HCT116 (cell line): Measurements from ENCODE around the gene CACNA2D3. TPM values are rescaled to one million over a fixed set of nuclear protein-coding genes. Genes with fewer than 3 reads are reported as not detected.

ENCODE experiments used
- ATAC-seq: fragments of 200-7000 bp; cut with Tn5 transposase; 2 replicates; pipeline ENCODE4 v1.9.1; 2020; ENCODE audit warnings: mild to moderate bottlenecking, moderate library complexity
- BruUV-seq: library from RNA; stranded (reverse); fragments of 400-500 nt; replicated peaks from 2 replicates; lab custom pipeline; 2021; lab: Mats Ljungman, UMichigan
- CTCF ChIA-PET: fragments of 300-600 bp; sonication (Branson Sonifier 250); formaldehyde crosslinking; loops from one replicate; lab custom pipeline; 2021; ENCODE audit warnings: antibody characterized with exemption; lab: Charles Lee
- POLR2A ChIA-PET: fragments of 300-600, 350-600 bp; sonication (Branson Sonifier 250); formaldehyde crosslinking; loops from one replicate; lab custom pipeline; 2021; ENCODE audit warnings: antibody characterized with exemption; lab: Charles Lee
- RAD21 ChIA-PET, 2 experiments: fragments of 300-600 bp; sonication (Branson Sonifier 250); formaldehyde crosslinking; loops; one replicate each; lab custom pipeline; 2023; ENCODE audit warnings: low total read pairs in 2 of 2; ENCODE audit not compliant: uncharacterized antibody in 2 of 2, unreplicated experiment in 2 of 2, low non-redundant PET in 1 of 2; lab: Charles Lee
- DNase-seq: peaks from one replicate; pipeline ENCODE4 v3.0.0-alpha.2; 2010; ENCODE audit warnings: low read depth, low spot score
- H2AFZ ChIP-seq: fragments of 200-600 bp; shearing (Covaris generic), sonication (generic); 2 replicates; pipeline ENCODE4 v1.6.1; 2017; ENCODE audit warnings: low read depth, mixed run types, mixed read lengths, antibody characterized with exemption, low read length; ENCODE audit not compliant: poor library complexity, severe bottlenecking
- H3K27ac ChIP-seq: 2 replicates; pipeline ENCODE4 v1.5.1; 2012; ENCODE audit warnings: low read depth, low read length
- H3K27me3 ChIP-seq: fragments of 200-600 bp; sonication (generic); 2 replicates; pipeline ENCODE4 v1.6.1; 2016; ENCODE audit warnings: mixed run types, low read length, mixed read lengths; ENCODE audit not compliant: insufficient read depth
- H3K36me3 ChIP-seq, 2 experiments: fragments of 200-500 bp in 1 of 2; fragments of 200-600 bp in 1 of 2; sonication (Bioruptor generic) in 1 of 2; sonication (generic) in 1 of 2; 2 replicates each; pipeline versions ENCODE4 v1.5.1 to v1.6.1; 2014 to 2016; ENCODE audit warnings: low read length in 2 of 2, inconsistent platforms in 1 of 2, mixed read lengths in 1 of 2, mixed run types in 1 of 2; ENCODE audit not compliant: insufficient read depth in 2 of 2, control insufficient read depth in 1 of 2
- H3K4me1 ChIP-seq, 2 experiments: fragments of 200-600 bp in 1 of 2; sonication (generic) in 1 of 2; 2 replicates each; pipeline versions ENCODE4 v1.5.1 to v1.6.1; 2012 to 2017; ENCODE audit warnings: low read length in 2 of 2, inconsistent platforms in 1 of 2, mild to moderate bottlenecking in 1 of 2, mixed read lengths in 1 of 2, mixed run types in 1 of 2, moderate library complexity in 1 of 2; ENCODE audit not compliant: insufficient read depth in 2 of 2, control insufficient read depth in 1 of 2
- H3K4me2 ChIP-seq: fragments of 200-600 bp; sonication (generic); 2 replicates; pipeline ENCODE4 v1.6.1; 2017; ENCODE audit warnings: mixed run types, low read length, mixed read lengths
- H3K4me3 ChIP-seq, 2 experiments: fragments of 200-600 bp in 1 of 2; sonication (generic) in 1 of 2; replicated peaks in 1 of 2; 2 replicates each; pipeline ENCODE4 v1.5.1; 2011 to 2016; ENCODE audit warnings: low read length in 2 of 2, control low read depth in 1 of 2, low read depth in 1 of 2, mild to moderate bottlenecking in 1 of 2, mixed read lengths in 1 of 2, mixed run types in 1 of 2
- H3K79me2 ChIP-seq: fragments of 200-600 bp; sonication (generic); 2 replicates; pipeline ENCODE4 v1.6.1; 2017; ENCODE audit warnings: mild to moderate bottlenecking, mixed run types, low read length, moderate library complexity, mixed read lengths; ENCODE audit not compliant: insufficient read depth
- H3K9ac ChIP-seq: fragments of 200-600 bp; sonication (generic); 2 replicates; pipeline ENCODE4 v1.6.1; 2016; ENCODE audit warnings: low read length, mixed read lengths
- H3K9me2 ChIP-seq: fragments of 200-600 bp; sonication (generic), shearing (Covaris generic); 2 replicates; pipeline ENCODE4 v1.6.1; 2017; ENCODE audit warnings: mixed run types, mild to moderate bottlenecking, moderate library complexity; ENCODE audit not compliant: insufficient read depth
- H3K9me3 ChIP-seq, 2 experiments: fragments of 200-500 bp in 1 of 2; fragments of 200-600 bp in 1 of 2; sonication (Bioruptor generic) in 1 of 2; sonication (generic) in 1 of 2; 2 replicates each; pipeline ENCODE4 v1.6.1; 2014 to 2017; ENCODE audit warnings: low read length in 2 of 2, mixed read lengths in 2 of 2, inconsistent platforms in 1 of 2, low read depth in 1 of 2, mild to moderate bottlenecking in 1 of 2, mixed run types in 1 of 2, moderate library complexity in 1 of 2; ENCODE audit not compliant: control insufficient read depth in 1 of 2, insufficient read depth in 1 of 2
- H4K20me1 ChIP-seq: fragments of 200-600 bp; sonication (generic), shearing (Covaris generic); 2 replicates; pipeline ENCODE4 v1.6.1; 2017; ENCODE audit warnings: mixed run types, mild to moderate bottlenecking, moderate library complexity; ENCODE audit not compliant: insufficient read depth
- CEBPB ChIP-seq: IDR thresholded peaks from 2 replicates; pipeline ENCODE4 v1.6.1; 2012; ENCODE audit warnings: low read depth
- CTCF ChIP-seq, 3 experiments: fragments of 200-600 bp in 1 of 3; sonication (generic) in 1 of 3; IDR thresholded peaks in 2 of 3; conservative IDR thresholded peaks in 1 of 3; 2 replicates each; pipeline ENCODE4 v1.5.1; 2012 to 2017; ENCODE audit warnings: low read depth in 2 of 3, low read length in 2 of 3, antibody characterized with exemption in 1 of 3, borderline replicate concordance in 1 of 3, control low read depth in 1 of 3, mild to moderate bottlenecking in 1 of 3, mixed read lengths in 1 of 3, mixed run types in 1 of 3, moderate library complexity in 1 of 3; ENCODE audit not compliant: insufficient read depth in 1 of 3
- EZH2 ChIP-seq: fragments of 200-600 bp; sonication (generic); IDR thresholded peaks from 2 replicates; pipeline ENCODE4 v1.6.1; 2017; ENCODE audit warnings: antibody characterized with exemption, mixed run types
- FOSL1 ChIP-seq: IDR thresholded peaks from 2 replicates; pipeline ENCODE4 v1.6.1; 2012; ENCODE audit warnings: low read depth
- POLR2A ChIP-seq: IDR thresholded peaks from 2 replicates; pipeline ENCODE4 v1.7.0; 2011; ENCODE audit warnings: borderline replicate concordance; ENCODE audit not compliant: insufficient read depth, insufficient read length; ENCODE audit errors: extremely low read depth
- POLR2AphosphoS5 ChIP-seq: IDR thresholded peaks from 2 replicates; pipeline ENCODE4 v1.6.1; 2011; ENCODE audit warnings: mild to moderate bottlenecking, low read depth, low read length, moderate library complexity
- RAD21 ChIP-seq: IDR thresholded peaks from 2 replicates; pipeline ENCODE4 v1.6.1; 2012; ENCODE audit warnings: low read depth, mild to moderate bottlenecking
- SRF ChIP-seq: IDR thresholded peaks from 2 replicates; pipeline ENCODE4 v1.6.1; 2012; ENCODE audit warnings: low read depth
- TCF7L2 ChIP-seq: IDR thresholded peaks from 2 replicates; pipeline ENCODE4 v1.7.0; 2011; ENCODE audit warnings: borderline replicate concordance, inconsistent platforms; ENCODE audit not compliant: insufficient read depth, insufficient read length; ENCODE audit errors: extremely low read depth
- ZNF274 ChIP-seq: fragments of 200-500 bp; sonication (Bioruptor generic); IDR thresholded peaks from 2 replicates; pipeline ENCODE4 v1.6.1; 2014; ENCODE audit warnings: mild to moderate bottlenecking, low read depth, low read length, inconsistent platforms
- intact Hi-C: fragments of 100-400 bp; cut with micrococcal nuclease; formaldehyde crosslinking; loops from 2 replicates; pipeline ENCODE4 v1.10.0; 2022
- total RNA-seq: library from RNA; stranded (reverse); gene quantifications from one replicate; pipeline ENCODE4 v1.2.1, GENCODE V29; 2021; ENCODE audit not compliant: unreplicated experiment
- TF ChIP-seq, protein P1 (sequence below): IDR thresholded peaks from 2 replicates; pipeline ENCODE4 v1.6.1; 2012
- TF ChIP-seq, protein P2 (sequence below): IDR thresholded peaks from 2 replicates; pipeline ENCODE4 v1.6.1; 2012; ENCODE audit warnings: low read depth

The CACNA2D3 gene
- total RNA-seq, 1 experiment from 2014 or later = 0.20 TPM

- H3K36me3 ChIP-seq = no peaks in the 10 kb centered on the region
- no TSS peak for BruUV-seq
- H3K9me2 ChIP-seq = no peaks in the 10 kb centered on the region
- no peak for DNase-seq
- ATAC-seq = no peak
- TF ChIP-seq, protein P1, sequence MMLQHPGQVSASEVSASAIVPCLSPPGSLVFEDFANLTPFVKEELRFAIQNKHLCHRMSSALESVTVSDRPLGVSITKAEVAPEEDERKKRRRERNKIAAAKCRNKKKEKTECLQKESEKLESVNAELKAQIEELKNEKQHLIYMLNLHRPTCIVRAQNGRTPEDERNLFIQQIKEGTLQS = no peak
- TF ChIP-seq, all 23 proteins: peak for 0
- ChIA-PET CTCF (no interaction called here), POLR2A (no interaction called here), RAD21 (no interaction called here)
- no peaks in the 10 kb centered on the region for H3K79me2 ChIP-seq
- no peak overlapping the region for H3K27ac ChIP-seq
- no peak overlapping the region for H3K4me3 ChIP-seq
- H3K27me3 ChIP-seq = no peaks in the 10 kb centered on the region
- no peaks in the 10 kb centered on the region for H4K20me1 ChIP-seq
- no peak overlapping the region for H3K4me2 ChIP-seq
- intact Hi-C loops = no loop called here
- H3K9ac ChIP-seq = no peak overlapping the region
- no peaks in the 10 kb centered on the region for H3K4me1 ChIP-seq
- no peak overlapping the region for H2AFZ ChIP-seq
- no peaks in the 10 kb centered on the region; a peak in 1 of 4 replicates for H3K9me3 ChIP-seq
Observed at GRCh38 chr3:54563501-54564200, 441.3 kb downstream of the CACNA2D3 start.

GRCh38 chr3:54564374-54564925 is 442.1 kb downstream of the CACNA2D3 start:
- Histone ChIP-seq H3K36me3 (no peaks in the 10 kb centered on the region), H3K9me3 (no peaks in the 10 kb centered on the region; a peak in 1 of 4 replicates)
- TF ChIP-seq POLR2A (no peak), CEBPB (no peak), ZNF274 (no peak), TCF7L2 (no peak), CTCF (IDR thresholded peaks at IDR 0.05 in 2 of 3, conservative IDR thresholded peaks at IDR 0.05 in 1 of 3; ENCODE audit: borderline replicate concordance in 1 of 3, insufficient read depth in 1 of 3, low read depth in 2 of 3, low read length in 2 of 3) (no peak), FOSL1 (no peak), SRF (no peak), RAD21 (no peak), POLR2AphosphoS5 (no peak), EZH2 (no peak)
- TF ChIP-seq, protein P2, sequence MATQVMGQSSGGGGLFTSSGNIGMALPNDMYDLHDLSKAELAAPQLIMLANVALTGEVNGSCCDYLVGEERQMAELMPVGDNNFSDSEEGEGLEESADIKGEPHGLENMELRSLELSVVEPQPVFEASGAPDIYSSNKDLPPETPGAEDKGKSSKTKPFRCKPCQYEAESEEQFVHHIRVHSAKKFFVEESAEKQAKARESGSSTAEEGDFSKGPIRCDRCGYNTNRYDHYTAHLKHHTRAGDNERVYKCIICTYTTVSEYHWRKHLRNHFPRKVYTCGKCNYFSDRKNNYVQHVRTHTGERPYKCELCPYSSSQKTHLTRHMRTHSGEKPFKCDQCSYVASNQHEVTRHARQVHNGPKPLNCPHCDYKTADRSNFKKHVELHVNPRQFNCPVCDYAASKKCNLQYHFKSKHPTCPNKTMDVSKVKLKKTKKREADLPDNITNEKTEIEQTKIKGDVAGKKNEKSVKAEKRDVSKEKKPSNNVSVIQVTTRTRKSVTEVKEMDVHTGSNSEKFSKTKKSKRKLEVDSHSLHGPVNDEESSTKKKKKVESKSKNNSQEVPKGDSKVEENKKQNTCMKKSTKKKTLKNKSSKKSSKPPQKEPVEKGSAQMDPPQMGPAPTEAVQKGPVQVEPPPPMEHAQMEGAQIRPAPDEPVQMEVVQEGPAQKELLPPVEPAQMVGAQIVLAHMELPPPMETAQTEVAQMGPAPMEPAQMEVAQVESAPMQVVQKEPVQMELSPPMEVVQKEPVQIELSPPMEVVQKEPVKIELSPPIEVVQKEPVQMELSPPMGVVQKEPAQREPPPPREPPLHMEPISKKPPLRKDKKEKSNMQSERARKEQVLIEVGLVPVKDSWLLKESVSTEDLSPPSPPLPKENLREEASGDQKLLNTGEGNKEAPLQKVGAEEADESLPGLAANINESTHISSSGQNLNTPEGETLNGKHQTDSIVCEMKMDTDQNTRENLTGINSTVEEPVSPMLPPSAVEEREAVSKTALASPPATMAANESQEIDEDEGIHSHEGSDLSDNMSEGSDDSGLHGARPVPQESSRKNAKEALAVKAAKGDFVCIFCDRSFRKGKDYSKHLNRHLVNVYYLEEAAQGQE = no peak
- TF ChIP-seq, all 23 proteins: peak for 0
- no peaks in the 10 kb centered on the region for H3K27me3 ChIP-seq
- RAD21 ChIA-PET = no interaction called here
- POLR2A ChIA-PET = no interaction called here
- DNase-seq = no peak
- H3K4me1 ChIP-seq = no peaks in the 10 kb centered on the region
- no TSS peak for BruUV-seq
- no peaks in the 10 kb centered on the region for H3K9me2 ChIP-seq
- no peak overlapping the region for H3K9ac ChIP-seq
- no peaks in the 10 kb centered on the region for H4K20me1 ChIP-seq
- H3K4me2 ChIP-seq = no peak overlapping the region
- H3K79me2 ChIP-seq = no peaks in the 10 kb centered on the region
- CTCF ChIA-PET = no interaction called here
- H3K4me3 ChIP-seq = no peak overlapping the region
- ATAC-seq = no peak
- H2AFZ ChIP-seq = no peak overlapping the region
- H3K27ac ChIP-seq = no peak overlapping the region
- intact Hi-C loops = no loop called here
